ENCODE measurements around the gene DNAJC1.

DNA sequence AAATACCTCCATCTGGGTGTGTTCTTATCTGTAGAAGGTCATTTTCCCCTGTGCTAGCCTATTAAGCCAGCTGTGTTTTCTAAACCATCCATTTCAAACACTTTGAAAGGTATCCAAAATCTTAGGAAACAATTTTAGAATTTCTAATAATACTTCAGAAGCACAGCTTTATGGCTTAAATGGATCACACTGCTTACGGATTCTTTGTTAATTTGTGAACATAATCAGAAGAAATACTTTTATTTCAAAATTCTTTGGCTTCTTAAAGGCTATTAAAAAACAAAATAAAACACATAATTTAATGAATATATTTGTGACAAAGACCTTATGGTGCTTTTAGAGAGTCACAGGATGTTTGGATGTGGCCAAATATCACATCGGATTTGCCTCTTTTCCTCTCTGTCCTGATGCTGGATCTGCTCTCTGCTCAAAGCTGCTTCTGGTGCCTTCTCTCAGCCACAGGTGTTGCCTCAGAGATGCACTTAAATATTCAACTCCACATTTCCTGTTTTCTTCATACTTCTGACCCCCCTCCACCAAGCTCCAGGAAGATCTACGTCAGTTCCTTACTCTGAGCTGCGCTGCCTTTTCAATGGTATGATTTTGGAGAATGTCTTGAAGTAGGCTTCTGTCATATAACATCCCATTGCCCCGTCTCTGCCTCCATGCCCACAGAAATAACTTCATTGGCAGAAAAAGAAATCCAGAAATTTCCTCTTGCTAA lies 238.9 kb downstream of the DNAJC1 start:
- no peak for TF ChIP-seq MAFK (IDR thresholded peaks at IDR 0.05; ENCODE audit: low read depth, low read length)
- TF ChIP-seq, protein P1, sequence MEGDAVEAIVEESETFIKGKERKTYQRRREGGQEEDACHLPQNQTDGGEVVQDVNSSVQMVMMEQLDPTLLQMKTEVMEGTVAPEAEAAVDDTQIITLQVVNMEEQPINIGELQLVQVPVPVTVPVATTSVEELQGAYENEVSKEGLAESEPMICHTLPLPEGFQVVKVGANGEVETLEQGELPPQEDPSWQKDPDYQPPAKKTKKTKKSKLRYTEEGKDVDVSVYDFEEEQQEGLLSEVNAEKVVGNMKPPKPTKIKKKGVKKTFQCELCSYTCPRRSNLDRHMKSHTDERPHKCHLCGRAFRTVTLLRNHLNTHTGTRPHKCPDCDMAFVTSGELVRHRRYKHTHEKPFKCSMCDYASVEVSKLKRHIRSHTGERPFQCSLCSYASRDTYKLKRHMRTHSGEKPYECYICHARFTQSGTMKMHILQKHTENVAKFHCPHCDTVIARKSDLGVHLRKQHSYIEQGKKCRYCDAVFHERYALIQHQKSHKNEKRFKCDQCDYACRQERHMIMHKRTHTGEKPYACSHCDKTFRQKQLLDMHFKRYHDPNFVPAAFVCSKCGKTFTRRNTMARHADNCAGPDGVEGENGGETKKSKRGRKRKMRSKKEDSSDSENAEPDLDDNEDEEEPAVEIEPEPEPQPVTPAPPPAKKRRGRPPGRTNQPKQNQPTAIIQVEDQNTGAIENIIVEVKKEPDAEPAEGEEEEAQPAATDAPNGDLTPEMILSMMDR (IDR thresholded peaks at IDR 0.05; ENCODE audit: control extremely low read depth in 1 of 3, insufficient read depth in 1 of 3, low read depth in 1 of 3, low read length in 3 of 3) = no peak
